Measurements from ENCODE around the gene SNX11. TPM values are rescaled to one million over a fixed set of nuclear protein-coding genes. Genes with fewer than 3 reads are reported as not detected.

Gene SNX11
- total RNA-seq, 1 experiment from 2014 or later, result 28.1 TPM

GRCh38 chr17:48113201-48113676, 5.7 kb downstream of the SNX11 start:
- no peak overlapping the region for H3K27ac ChIP-seq (ENCODE audit: low read length)
- ATAC-seq (no peak), DNase-seq (ENCODE audit: low read depth, low spot score) (no peak)
- ChIA-PET CTCF (no interaction called here), POLR2A (no interaction called here)
- no peak for TF ChIP-seq REST (IDR thresholded peaks at IDR 0.05; ENCODE audit: insufficient read depth in 1 of 2, low read depth in 2 of 2, low read length in 1 of 2)
- no peak for TF ChIP-seq SIN3A (IDR thresholded peaks at IDR 0.05; ENCODE audit: borderline replicate concordance, insufficient read depth, low read depth, low read length)
- TF ChIP-seq POLR2AphosphoS5 (IDR thresholded peaks at IDR 0.05; ENCODE audit: low read depth, low read length), result no peak
- no peak for TF ChIP-seq TCF7L2 (IDR thresholded peaks at IDR 0.05; ENCODE audit: low read depth, low read length)
- no peak for TF ChIP-seq CTCF (IDR thresholded peaks at IDR 0.05)
- in situ Hi-C loops (cut with HindIII; ENCODE audit: low pct_unique_long_range_greater_than_20kb, low sequenced_read_pairs), result no loop called here
- H3K4me3 ChIP-seq (ENCODE audit: low read depth in 2 of 2, low read length in 2 of 2), result no peak overlapping the region
- intact Hi-C loops (cut with micrococcal nuclease; ENCODE audit: unreplicated experiment), result no loop called here
- no TSS peak for BruUV-seq (replicated peaks)
- H3K4me1 ChIP-seq (ENCODE audit: control insufficient read depth, insufficient read depth, low read length), result peaks cover 5% of the 10 kb centered on the region; the same call in 1 of the 2 replicates
- H3K9me3 ChIP-seq (ENCODE audit: control insufficient read depth, insufficient read depth, low read depth, low read length), result no peaks in the 10 kb centered on the region
- H3K36me3 ChIP-seq (ENCODE audit: control insufficient read depth, insufficient read depth, low read length), result no peaks in the 10 kb centered on the region; the same call in 1 of the 2 replicates
- no peaks in the 10 kb centered on the region for H3K27me3 ChIP-seq (ENCODE audit: control insufficient read depth, insufficient read depth, low read length)

GRCh38 chr17:48121923-48122664, 14.5 kb downstream of the SNX11 start:
- in situ Hi-C loops (cut with HindIII; ENCODE audit: low pct_unique_long_range_greater_than_20kb, low sequenced_read_pairs), result no loop called here
- intact Hi-C loops (cut with micrococcal nuclease; ENCODE audit: unreplicated experiment), result no loop called here
- DNase-seq (ENCODE audit: low read depth, low spot score), result no peak
- Histone ChIP-seq H3K27me3 (ENCODE audit: control insufficient read depth, insufficient read depth, low read length) (no peaks in the 10 kb centered on the region), H3K4me1 (ENCODE audit: control insufficient read depth, insufficient read depth, low read length) (peaks cover 7% of the 10 kb centered on the region), H3K36me3 (ENCODE audit: control insufficient read depth, insufficient read depth, low read length) (peaks cover 6% of the 10 kb centered on the region; the same call in 1 of the 2 replicates), H3K4me3 (ENCODE audit: low read depth in 2 of 2, low read length in 2 of 2) (no peak overlapping the region), H3K27ac (ENCODE audit: low read length) (no peak overlapping the region), H3K9me3 (ENCODE audit: control insufficient read depth, insufficient read depth, low read depth, low read length) (no peaks in the 10 kb centered on the region)
- no peak for ATAC-seq
- no TSS peak for BruUV-seq (replicated peaks)
- POLR2A ChIA-PET, result interaction anchor here (0.6 to 1.2 kb wide), 2 partner anchors 14 to 115 kb away, joined by 3 read pairs; no protein-coding TSS in a partner anchor
- TF ChIP-seq CTCF (IDR thresholded peaks at IDR 0.05), result no peak
- TF ChIP-seq TCF7L2 (IDR thresholded peaks at IDR 0.05; ENCODE audit: low read depth, low read length), result no peak
- TF ChIP-seq SIN3A (IDR thresholded peaks at IDR 0.05; ENCODE audit: borderline replicate concordance, insufficient read depth, low read depth, low read length), result no peak
- no peak for TF ChIP-seq REST (IDR thresholded peaks at IDR 0.05; ENCODE audit: insufficient read depth in 1 of 2, low read depth in 2 of 2, low read length in 1 of 2)
- no peak for TF ChIP-seq POLR2AphosphoS5 (IDR thresholded peaks at IDR 0.05; ENCODE audit: low read depth, low read length)
- CTCF ChIA-PET, result no interaction called here
